Measurements from ENCODE around the gene GDF9.

- TF ChIP-seq L3MBTL2 (conservative IDR thresholded peaks at IDR 0.05) (no peak), SUZ12 (IDR thresholded peaks at IDR 0.05) (no peak), PKNOX1 (IDR thresholded peaks at IDR 0.05) (no peak), HDGF (IDR thresholded peaks at IDR 0.05; ENCODE audit: borderline replicate concordance) (no peak), FOXA1 (IDR thresholded peaks at IDR 0.05) (no peak), ARNT (IDR thresholded peaks at IDR 0.05) (no peak), FOXK2 (IDR thresholded peaks at IDR 0.05) (no peak), BHLHE40 (IDR thresholded peaks at IDR 0.05; ENCODE audit: borderline replicate concordance) (no peak)
Observed at GRCh38 chr5:132836852-132837251, 29.4 kb downstream of the GDF9 start.
